OCI-LY3 (cell line): Measurements from ENCODE around the gene ARHGAP24.

Experiments used
- CTCF ChIP-seq: fragments of 200-600, 300-600 bp; sonication (generic); IDR thresholded peaks from 2 replicates; pipeline ENCODE4 v1.5.1; 2014; ENCODE audit warnings: antibody characterized with exemption, low read length, low read depth
- EZH2phosphoT487 ChIP-seq: fragments of 200-600 bp; shearing (Covaris generic); IDR thresholded peaks from 2 replicates; pipeline ENCODE4 v1.6.1; 2018; ENCODE audit warnings: antibody characterized with exemption, mixed run types, low read depth

GRCh38 chr4:86011117-86011516 lies 536.2 kb downstream of the ARHGAP24 start:
- TF ChIP-seq CTCF (no peak), EZH2phosphoT487 (no peak)
